GM18507 (cell line): Measurements from ENCODE around the gene OBP2B.
"Not testable (repeated sequence)": the region's sequence is repeated elsewhere in the genome, so short reads cannot be mapped to it uniquely, and the experiment has no call there.

Source experiments
- DNase-seq: peaks from one replicate; pipeline ENCODE4 v3.0.0; 2011; ENCODE audit warnings: low read depth; ENCODE audit not compliant: insufficient read length; ENCODE audit errors: extremely low spot score
- FAIRE-seq: peaks from 2 replicates; lab custom pipeline; 2011; peaks lifted over from hg19 to GRCh38; lab: Jason Lieb, UNC

Gene OBP2B

GRCh38 chr9:133180953-133181352, 28.1 kb downstream of the OBP2B start:
- DNase-seq (no peak), FAIRE-seq (no peak)

DNA sequence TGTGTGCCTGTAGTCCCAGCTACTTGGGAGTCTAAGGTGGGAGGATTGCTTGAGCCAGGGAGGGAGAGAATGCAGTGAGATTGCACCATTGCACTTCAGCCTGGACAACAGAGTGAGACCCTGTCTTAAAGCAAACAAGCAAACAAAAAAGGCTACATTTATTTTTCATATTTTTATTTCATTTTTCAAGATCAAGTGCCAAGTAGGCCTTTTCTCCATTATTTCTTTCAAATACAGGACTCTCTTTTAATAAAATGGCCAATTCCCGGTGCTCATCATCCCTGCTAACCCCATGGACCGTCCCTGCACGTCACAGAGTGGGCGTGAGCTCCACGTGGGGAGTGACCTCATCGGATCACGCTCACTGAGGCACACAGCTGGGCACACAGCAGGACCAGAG, 36.0 kb downstream of the OBP2B start:
- FAIRE-seq (no peak), DNase-seq (no peak)

DNA sequence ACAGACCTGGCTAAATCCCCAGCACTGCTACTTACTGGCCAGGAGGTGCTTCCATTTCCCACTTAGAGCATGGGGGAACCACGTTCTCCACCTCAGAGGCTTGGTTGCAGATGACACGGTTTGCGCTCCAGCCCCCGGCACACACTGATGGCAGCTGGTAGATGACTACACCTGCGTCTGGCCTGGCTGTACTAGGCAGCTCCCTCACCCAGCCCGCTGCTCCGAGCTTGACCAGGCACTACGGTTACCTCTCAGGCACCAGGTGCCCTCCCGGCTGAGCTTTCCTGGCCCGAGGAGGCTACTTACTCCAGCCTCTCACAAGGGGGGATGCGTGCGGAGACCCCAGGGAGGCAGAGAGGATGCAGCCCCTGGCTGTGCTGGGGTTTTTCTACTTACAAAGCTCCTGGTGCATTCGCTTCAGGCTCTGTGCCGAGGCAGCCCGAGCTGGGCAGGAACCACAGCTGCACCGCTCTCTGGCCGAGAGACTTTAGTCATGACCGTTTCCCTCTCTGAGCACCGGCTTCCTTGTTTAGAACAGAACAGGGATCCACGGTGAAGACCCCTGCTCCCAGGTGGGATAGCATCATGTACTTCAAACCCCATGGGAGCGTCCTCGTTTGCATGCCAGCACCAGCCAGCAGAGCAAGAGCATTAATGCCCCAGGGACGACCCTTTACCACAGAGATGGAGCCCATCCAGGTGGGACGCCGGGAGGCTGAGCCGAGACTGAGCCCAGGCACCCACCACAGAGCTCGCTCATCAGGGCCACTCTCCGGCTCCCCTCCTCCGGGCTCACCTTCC, 37.7 kb downstream of the OBP2B start:
- no peak for FAIRE-seq

DNA sequence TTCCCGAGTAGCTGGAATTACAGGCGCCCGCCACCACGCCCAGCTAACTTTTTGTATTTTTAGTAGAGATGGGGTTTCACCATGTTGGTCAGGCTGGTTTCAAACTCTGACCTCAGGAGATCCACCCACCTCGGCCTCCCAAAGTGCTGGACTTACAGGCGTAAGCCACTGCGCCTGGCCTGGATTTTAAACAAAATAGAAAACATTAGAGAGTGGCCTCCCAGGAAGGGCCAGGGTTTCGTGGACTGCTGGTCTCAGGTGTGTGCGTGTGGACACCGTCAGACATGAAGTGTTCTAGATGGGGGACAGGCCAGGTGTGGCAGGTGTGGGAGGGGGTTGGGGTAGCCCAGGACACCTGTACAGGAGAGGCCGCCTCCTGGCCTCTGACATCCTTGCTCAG, 38.3 kb downstream of the OBP2B start:
- DNase-seq (no peak), FAIRE-seq (no peak)

More for the DNA sequence above, 37.7 kb downstream of the OBP2B start:
- DNase-seq = no peak

DNA sequence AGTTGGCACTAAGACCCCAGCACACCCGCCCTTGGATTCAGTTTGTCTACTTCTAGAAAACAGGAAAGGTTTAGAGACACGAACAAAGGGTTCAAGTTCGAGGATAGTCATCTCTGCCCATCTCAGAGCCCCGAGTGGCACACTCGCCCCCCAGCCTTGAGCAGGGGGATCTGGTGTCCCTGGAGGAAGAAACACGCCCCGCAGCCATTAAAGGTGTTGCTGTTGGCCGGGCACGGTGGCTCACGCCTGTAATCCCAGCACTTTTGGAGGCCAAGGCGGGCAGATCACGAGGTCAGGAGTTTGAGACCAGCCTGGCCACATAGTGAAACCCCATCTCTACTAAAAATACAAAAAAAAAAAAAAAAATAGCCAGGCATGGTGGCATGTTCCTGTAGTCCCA, 39.4 kb downstream of the OBP2B start:
- DNase-seq, FAIRE-seq: not testable (repeated sequence)

GRCh38 chr9:133169102-133169501, 39.9 kb downstream of the OBP2B start:
- DNase-seq = no peak
- FAIRE-seq = no peak

DNA sequence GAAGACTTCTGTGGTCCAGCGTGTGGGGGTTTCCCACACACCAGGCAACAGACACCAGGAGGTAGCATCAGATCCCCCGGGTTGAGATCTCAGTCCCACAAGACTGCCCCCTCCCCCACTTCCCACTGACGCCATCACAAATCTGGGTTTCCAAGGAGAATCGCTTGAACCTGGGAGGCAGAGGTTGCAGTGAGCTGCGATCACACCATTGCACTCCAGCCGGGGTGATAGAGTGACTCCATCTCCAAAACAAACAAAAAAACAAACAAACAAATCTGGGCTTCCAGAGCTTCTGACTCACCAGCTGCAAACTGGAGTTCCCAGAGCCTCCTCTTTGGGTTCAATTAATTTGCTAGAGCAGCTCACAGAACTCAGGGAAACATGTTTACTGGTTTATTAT, 40.6 kb downstream of the OBP2B start:
- FAIRE-seq = no peak
- no peak for DNase-seq

DNA sequence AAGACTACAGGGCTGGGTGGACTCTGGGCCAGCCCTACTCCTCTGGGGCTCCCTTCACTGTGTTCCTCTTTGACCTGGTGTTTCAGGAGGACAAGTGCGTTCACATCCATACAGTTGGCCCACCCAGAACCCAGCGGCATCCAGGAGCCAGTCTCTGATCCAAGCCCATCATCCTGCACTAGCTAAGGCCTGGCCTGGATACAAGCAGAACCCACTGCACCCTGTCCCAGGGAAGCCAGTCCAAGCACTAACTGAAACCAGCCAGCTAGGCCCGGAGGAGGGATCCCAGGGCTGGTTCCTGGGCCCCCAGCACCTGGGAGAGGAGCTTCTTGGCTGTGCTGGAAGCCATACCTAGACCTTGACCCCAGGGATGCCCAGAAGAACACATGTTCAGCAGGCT, 41.3 kb downstream of the OBP2B start:
- no peak for DNase-seq
- FAIRE-seq = no peak

DNA sequence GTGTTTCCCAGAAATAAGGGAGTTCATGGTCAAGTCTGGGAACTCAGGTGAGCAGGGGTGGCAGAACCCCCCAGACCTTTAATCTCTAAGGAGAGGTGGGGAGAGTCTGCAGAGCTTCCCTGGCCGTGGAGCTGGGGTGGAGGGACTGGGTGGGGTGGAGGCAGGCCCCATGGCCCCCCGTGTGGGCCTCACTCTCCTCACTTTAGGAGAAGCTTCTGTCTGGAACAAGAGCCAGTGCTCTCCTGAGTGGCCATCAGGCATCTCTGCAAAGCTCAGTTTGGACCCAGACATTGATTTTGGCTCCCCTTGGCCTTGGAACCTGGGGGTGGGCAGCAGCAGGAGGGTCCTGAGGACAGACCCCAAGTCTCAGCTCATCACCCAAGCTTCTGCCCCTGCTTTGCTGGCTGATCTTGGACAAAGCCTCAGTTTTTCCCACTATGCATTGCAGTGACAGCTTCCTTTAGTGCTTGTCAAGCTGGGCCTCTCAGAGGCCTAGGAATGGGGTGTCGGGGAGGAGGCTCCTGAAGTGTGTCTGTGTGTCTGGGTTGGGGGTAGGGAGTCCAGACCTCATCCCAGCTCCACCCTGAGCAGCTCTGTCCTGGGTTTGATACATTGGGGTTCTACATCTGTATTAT, 41.8 kb downstream of the OBP2B start:
- FAIRE-seq = no peak
- no peak for DNase-seq

DNA sequence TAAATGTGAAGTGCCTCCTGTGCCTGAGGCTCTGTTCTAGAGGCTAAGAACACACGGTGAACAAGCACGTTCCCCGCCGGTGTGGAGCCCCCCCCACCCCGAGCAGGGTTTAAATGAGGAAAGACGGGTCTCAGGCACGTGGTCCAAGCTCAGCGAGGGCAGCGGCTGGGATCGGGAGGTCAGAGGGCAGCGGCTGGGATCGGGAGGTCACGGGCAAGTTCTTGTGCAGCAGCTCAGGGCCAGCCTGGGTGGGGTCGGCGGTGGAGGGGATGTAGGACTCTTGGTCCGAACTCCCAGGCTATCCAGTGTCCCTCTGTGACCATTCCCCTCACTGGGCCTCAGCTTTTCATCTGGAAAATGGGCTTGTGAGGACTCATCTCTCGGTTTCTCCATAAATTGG, 42.7 kb downstream of the OBP2B start:
- FAIRE-seq (no peak), DNase-seq (no peak)

DNA sequence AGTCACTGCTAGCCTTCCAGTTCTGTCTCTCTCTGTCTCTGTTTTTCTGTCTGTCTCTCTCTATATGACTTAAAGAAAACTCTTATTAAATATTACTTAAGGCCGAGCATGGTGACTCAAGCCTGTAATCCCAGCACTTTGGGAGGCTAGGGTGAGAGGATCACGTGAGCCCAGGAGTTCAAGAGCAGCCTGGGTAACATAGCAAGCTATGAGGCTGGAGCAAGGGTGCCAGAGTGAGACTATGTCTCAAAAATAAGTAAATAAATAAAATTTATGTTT, 43.7 kb downstream of the OBP2B start:
- no peak for FAIRE-seq

DNA sequence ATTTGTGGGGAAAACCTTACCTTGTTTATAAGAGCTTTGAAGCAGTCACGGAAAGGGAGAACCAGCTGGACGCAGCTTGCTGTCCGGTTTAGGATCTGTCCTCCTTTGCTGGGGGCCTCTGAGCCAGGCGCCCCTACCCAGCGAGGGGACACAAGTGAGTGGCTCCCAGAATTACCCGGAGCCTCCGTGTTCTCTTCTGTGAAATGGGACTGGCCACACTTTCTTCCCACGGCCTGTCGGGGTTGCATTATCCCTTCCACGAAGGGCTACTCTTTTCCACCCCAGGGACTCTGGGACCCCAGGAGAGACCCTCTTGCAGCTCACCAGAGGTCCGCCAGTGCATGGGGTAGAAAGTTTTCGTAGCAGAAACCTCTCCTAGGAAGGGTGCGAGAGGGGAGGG, 44.9 kb downstream of the OBP2B start:
- DNase-seq (no peak), FAIRE-seq (no peak)

More for the DNA sequence above, 43.7 kb downstream of the OBP2B start:
- no peak for DNase-seq

DNA sequence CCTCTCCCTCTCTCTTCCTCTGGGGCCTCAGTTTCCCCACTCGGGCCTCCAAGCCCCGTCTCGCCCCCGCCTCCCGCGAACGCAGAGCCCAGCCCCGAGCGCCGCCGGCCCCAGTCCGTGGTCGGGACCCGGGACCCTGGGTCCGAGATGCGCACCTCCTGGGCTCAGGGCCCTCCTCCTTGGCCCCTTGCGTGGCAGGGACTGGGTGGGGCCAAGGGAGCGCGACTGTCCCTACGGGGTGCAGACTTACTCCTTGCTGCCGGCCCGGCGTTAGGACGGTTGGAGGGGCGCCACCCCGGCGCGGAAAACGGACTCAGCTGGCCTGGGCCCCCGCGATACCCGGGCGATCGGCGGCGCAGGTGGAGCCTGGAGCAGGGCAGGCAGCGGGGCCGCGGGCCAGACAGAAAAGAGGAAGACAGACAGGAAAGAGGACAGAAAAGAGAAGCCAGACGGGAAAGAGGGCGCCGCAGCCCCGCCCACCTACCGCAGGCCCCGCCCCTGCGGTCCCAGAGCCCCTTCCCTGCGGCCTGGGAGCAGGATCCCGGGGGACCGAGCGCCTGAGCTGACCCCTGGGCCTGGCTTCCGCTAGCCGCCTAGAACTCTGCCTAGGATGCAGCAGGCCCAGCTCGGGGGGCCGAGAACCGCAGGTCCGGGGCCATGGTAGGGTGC, 45.4 kb downstream of the OBP2B start, which contains the start of gene GBGT1:
Gene GBGT1, minus strand, starts transcription at position 411 of the 669 bp plus-strand sequence. CDS start 1,502 bp downstream, outside the sequence.
- FAIRE-seq (peak; percentile 63), DNase-seq (peak; percentile 58)

DNA sequence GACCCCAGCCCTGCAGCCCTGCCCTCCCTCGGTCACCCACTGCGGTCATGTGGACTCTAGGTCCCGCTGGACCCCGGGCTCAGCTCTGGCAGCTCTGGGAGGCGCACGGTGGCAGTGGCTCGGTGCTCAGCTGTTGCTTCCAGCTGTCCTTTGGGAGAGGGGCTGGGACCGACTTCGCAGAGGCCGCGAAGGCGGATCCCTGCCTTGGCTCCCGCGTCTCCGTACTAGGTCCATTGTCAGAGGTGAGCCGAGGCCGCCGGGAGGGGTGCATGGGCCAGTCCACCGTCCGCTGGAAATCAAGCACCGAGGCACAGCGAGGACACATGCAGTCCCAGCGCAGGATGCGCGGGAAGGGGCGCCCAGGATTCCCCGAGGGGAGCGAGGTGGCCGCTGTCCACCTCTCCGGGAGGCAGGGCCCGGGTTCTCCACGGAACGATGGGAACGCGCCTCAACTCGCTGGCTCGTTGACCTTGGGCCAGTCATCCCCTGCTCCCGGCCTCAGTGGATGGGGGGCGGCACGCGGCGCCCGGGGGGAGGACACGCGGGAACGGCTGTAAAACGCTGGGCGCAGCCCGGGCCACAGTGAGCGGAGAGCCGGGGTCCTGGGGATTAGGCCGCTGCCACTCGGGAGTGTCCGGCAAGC, 46.1 kb downstream of the OBP2B start:
- DNase-seq (no peak), FAIRE-seq (no peak)

GRCh38 chr9:133161547-133161950, 47.5 kb downstream of the OBP2B start:
- FAIRE-seq = no peak
- no peak for DNase-seq

DNA sequence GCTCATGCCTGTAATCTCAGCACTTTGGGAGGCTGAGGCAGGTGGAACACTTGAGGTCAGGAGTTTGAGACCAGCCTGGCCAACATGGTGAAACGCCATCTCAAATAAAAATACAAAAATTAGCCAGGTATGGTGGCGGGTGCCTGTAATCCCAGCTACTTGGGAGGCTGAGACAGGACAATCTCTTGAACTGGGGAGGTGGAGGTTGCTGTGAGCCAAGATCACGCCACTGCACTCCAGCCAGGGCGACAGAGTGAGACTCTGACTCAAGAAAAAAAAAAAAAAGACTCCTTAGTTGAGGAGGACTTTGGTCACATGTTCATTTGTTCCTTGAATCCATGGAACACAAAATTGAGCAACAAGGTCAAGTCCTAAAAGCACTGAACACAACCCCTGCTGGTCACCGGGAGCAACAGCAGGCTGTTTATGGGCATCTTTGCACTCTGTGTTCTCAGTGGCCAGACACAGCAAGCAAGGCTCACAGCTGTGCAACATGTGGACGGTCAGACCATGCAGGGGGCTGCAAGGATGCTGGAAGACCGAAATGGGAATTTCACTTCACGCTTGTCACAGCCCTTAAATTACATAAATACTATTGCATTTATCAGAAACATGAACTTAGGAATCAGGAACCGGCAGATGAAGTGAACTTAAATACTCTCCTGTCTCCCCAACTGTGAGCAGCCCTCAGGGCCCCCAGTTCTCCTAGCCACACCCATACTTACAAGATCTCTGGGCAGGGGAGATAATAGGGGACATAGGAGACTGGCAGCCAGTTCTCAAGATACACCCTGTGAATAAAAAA, 48.1 kb downstream of the OBP2B start:
- FAIRE-seq (peak; percentile 86), DNase-seq (no peak)

DNA sequence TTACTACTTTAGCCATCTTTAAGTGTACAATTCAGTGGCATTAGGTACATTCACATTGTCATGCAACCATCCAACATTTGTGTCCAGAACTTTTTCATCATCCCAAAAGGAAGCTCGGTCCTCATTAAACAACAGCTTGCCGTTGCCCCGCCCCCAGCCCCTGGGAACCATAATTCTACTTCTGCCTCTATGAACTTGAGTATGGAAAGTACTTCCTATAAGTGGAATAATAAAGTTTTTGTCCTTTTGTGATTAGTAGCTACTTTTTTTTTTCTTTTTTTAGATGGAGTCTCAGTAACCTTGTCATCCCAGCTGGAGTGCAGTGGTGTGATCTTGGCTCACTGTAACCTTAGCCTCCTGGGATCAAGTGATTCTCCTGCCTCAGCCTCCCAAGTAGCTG, 50.4 kb downstream of the OBP2B start:
- FAIRE-seq (no peak), DNase-seq (no peak)
